Liver (tissue), 9 donors: ENCODE data around the gene SYNPR. TPM values are rescaled to one million over a fixed set of nuclear protein-coding genes. Genes with fewer than 3 reads are reported as not detected.

Experiments used
- DNase-seq: peaks from one replicate; pipeline ENCODE4 v3.0.0-alpha.2; 2017; ENCODE audit warnings: low spot score
- H3K27ac ChIP-seq, 2 donors: one replicate each; pipeline ENCODE4 v1.7.0; 2013; ENCODE audit warnings: inconsistent platforms in 2 of 2, low read length in 2 of 2, control low read depth in 1 of 2, low read depth in 1 of 2, mild to moderate bottlenecking in 1 of 2
- H3K27me3 ChIP-seq, 4 donors: one replicate each; pipeline versions ENCODE4 v1.6.1 to v1.7.0; 2013; ENCODE audit warnings: low read length in 3 of 4, inconsistent platforms in 1 of 4, mild to moderate bottlenecking in 1 of 4, moderate library complexity in 1 of 4; ENCODE audit not compliant: control insufficient read depth in 4 of 4, insufficient read depth in 4 of 4
- H3K36me3 ChIP-seq, 4 donors: one replicate each; pipeline versions ENCODE4 v1.6.1 to v1.7.0; 2013; ENCODE audit warnings: low read length in 3 of 4, mild to moderate bottlenecking in 3 of 4, low read depth in 1 of 4, moderate library complexity in 1 of 4; ENCODE audit not compliant: control insufficient read depth in 4 of 4, insufficient read depth in 3 of 4
- H3K4me1 ChIP-seq, 4 donors: one replicate each; pipeline versions ENCODE4 v1.6.1 to v1.7.0; 2013; ENCODE audit warnings: low read length in 3 of 4, mild to moderate bottlenecking in 3 of 4, moderate library complexity in 1 of 4; ENCODE audit not compliant: control insufficient read depth in 4 of 4, insufficient read depth in 4 of 4
- H3K4me3 ChIP-seq, 3 donors: one replicate each; pipeline versions ENCODE4 v1.6.1 to v1.7.0; 2013; ENCODE audit warnings: low read length in 3 of 3, control low read depth in 1 of 3, low read depth in 1 of 3, mild to moderate bottlenecking in 1 of 3
- H3K9ac ChIP-seq, 2 donors: one replicate each; pipeline ENCODE4 v1.7.0; 2013; ENCODE audit warnings: low read length in 2 of 2, mild to moderate bottlenecking in 2 of 2, moderate library complexity in 2 of 2, control low read depth in 1 of 2, low read depth in 1 of 2
- H3K9me3 ChIP-seq, 4 donors: one replicate each; pipeline versions ENCODE4 v1.6.1 to v1.7.0; 2013; ENCODE audit warnings: low read length in 3 of 4; ENCODE audit not compliant: control insufficient read depth in 4 of 4
- EGR1 ChIP-seq, 2 donors: IDR thresholded peaks; 2 replicates each; pipeline ENCODE4 v1.6.1; 2016 to 2018; ENCODE audit warnings: antibody characterized with exemption in 2 of 2, low read depth in 2 of 2
- FOXA1 ChIP-seq: IDR thresholded peaks from 2 replicates; pipeline ENCODE4 v1.6.1; 2016; ENCODE audit warnings: antibody characterized with exemption
- FOXA2 ChIP-seq: IDR thresholded peaks from 2 replicates; pipeline ENCODE4 v1.6.1; 2016; ENCODE audit warnings: antibody characterized with exemption
- GABPA ChIP-seq, 2 donors: IDR thresholded peaks in 1 of 2; conservative IDR thresholded peaks in 1 of 2; 2 replicates each; pipeline ENCODE4 v1.6.1; 2016; ENCODE audit warnings: antibody characterized with exemption in 2 of 2, mild to moderate bottlenecking in 1 of 2, moderate library complexity in 1 of 2
- HNF4A ChIP-seq, 2 donors: conservative IDR thresholded peaks; 2 replicates each; pipeline ENCODE4 v1.6.1; 2016; ENCODE audit warnings: antibody characterized with exemption in 2 of 2, mild to moderate bottlenecking in 2 of 2
- HNF4G ChIP-seq: IDR thresholded peaks from 2 replicates; pipeline ENCODE4 v1.6.1; 2016; ENCODE audit warnings: antibody characterized with exemption
- JUND ChIP-seq, 2 donors: IDR thresholded peaks; 2 replicates each; pipeline ENCODE4 v1.6.1; 2016; ENCODE audit warnings: antibody characterized with exemption in 2 of 2
- NR2F2 ChIP-seq: IDR thresholded peaks from 2 replicates; pipeline ENCODE4 v1.6.1; 2016; ENCODE audit warnings: antibody characterized with exemption
- RAD21 ChIP-seq, 2 donors: IDR thresholded peaks; 2 replicates each; pipeline ENCODE4 v1.6.1; 2016; ENCODE audit warnings: antibody characterized with exemption in 2 of 2, mild to moderate bottlenecking in 2 of 2
- RXRA ChIP-seq, 2 donors: IDR thresholded peaks; 2 replicates each; pipeline ENCODE4 v1.6.1; 2017 to 2018; ENCODE audit warnings: antibody characterized with exemption in 2 of 2, mild to moderate bottlenecking in 1 of 2
- SP1 ChIP-seq: IDR thresholded peaks from 2 replicates; pipeline ENCODE4 v1.6.1; 2018; ENCODE audit warnings: antibody characterized with exemption, mild to moderate bottlenecking
- TAF1 ChIP-seq: conservative IDR thresholded peaks from 2 replicates; pipeline ENCODE4 v1.6.1; 2016; ENCODE audit warnings: antibody characterized with exemption, mild to moderate bottlenecking
- YY1 ChIP-seq: IDR thresholded peaks from 2 replicates; pipeline ENCODE4 v1.6.1; 2016; ENCODE audit warnings: antibody characterized with exemption, mild to moderate bottlenecking
- WGBS: extraction: QIAGEN DNeasy Blood & Tissue Kit; methylation state at CpG from one replicate; pipeline ENCODE4 v1.1.7; 2013; 5-methylcytosine and 5-hydroxymethylcytosine counted together
- polyA plus RNA-seq, 2 donors: library from polyadenylated mRNA; stranded (reverse) in 1 of 2; unstranded in 1 of 2; fragments of 200-250 nt in 1 of 2; fragments of >200 nt in 1 of 2; fragmentation: Nextera tagmentation in 1 of 2; extraction: Ambion mirVana in 1 of 2; gene quantifications; one replicate each; pipeline versions ENCODE4 v1.2.1 to v1.2.3, GENCODE V29; 2013 to 2015
- total RNA-seq, 2 donors: library from RNA; depleted of rRNA; stranded (reverse); fragments of >200 nt; gene quantifications; one replicate each; pipeline ENCODE4 v1.2.3, GENCODE V29; 2014
- TF ChIP-seq, protein P1 (sequence below): IDR thresholded peaks from 2 replicates; pipeline ENCODE4 v1.6.1; 2016; ENCODE audit warnings: antibody characterized with exemption
- TF ChIP-seq, protein P2 (sequence below): IDR thresholded peaks from 2 replicates; pipeline ENCODE4 v1.6.1; 2016; ENCODE audit warnings: antibody characterized with exemption
- TF ChIP-seq, protein P3 (sequence below): IDR thresholded peaks from 2 replicates; pipeline ENCODE4 v1.6.1; 2016; ENCODE audit warnings: antibody characterized with exemption, mild to moderate bottlenecking
- TF ChIP-seq, protein P4 (sequence below): fragments of 150-350 bp; IDR thresholded peaks from 2 replicates; pipeline ENCODE4 v1.5.1; 2017; ENCODE audit warnings: improper control_type of control experiment, low read depth, low read length; ENCODE audit not compliant: missing input control
- TF ChIP-seq, protein P5 (sequence below): IDR thresholded peaks from 2 replicates; pipeline ENCODE4 v1.6.1; 2016; ENCODE audit warnings: antibody characterized with exemption
- donor health status: healthy.
- donor health status: healthy.
- donor health status: healthy.
- donor health status: healthy.
- donor health status: healthy.

Gene SYNPR
- total and polyA plus RNA-seq, 4 donors = not detected

DNA sequence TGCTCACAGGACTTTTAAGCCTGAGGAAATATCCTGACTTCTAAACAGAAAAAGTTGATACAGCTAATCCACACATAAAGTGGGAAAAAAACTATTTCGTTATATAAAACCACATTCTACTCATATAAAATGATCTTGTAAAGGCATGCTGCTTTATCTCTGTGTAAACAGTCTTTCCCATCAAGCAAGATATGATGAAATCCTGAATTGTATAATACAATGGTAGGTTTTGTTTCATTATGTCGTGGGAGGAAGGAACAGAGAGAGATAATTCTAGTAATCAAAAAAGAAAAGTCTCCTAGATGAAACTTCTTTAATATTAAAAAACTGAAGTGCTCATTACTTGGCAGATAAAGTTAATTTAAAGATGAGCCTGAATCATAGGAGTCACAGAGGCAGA lies 281.8 kb downstream of the SYNPR start:
- no peak overlapping the region for H3K9ac ChIP-seq
- no peaks in the 10 kb centered on the region for H3K36me3 ChIP-seq
- H3K4me1 ChIP-seq = no peaks in the 10 kb centered on the region
- no peak overlapping the region for H3K4me3 ChIP-seq
- peaks cover 0 to 3% (median 0%) of the 10 kb centered on the region in 4 donors for H3K27me3 ChIP-seq
- 46% methylated on average over 2 of the region's 2 CpGs for WGBS
- no peaks in the 10 kb centered on the region for H3K9me3 ChIP-seq
- no peak for TF ChIP-seq FOXA1
- no peak for TF ChIP-seq NR2F2
- no peak for TF ChIP-seq YY1
- no peak for TF ChIP-seq HNF4A (conservative IDR thresholded peaks at IDR 0.05)
- TF ChIP-seq, protein P1, sequence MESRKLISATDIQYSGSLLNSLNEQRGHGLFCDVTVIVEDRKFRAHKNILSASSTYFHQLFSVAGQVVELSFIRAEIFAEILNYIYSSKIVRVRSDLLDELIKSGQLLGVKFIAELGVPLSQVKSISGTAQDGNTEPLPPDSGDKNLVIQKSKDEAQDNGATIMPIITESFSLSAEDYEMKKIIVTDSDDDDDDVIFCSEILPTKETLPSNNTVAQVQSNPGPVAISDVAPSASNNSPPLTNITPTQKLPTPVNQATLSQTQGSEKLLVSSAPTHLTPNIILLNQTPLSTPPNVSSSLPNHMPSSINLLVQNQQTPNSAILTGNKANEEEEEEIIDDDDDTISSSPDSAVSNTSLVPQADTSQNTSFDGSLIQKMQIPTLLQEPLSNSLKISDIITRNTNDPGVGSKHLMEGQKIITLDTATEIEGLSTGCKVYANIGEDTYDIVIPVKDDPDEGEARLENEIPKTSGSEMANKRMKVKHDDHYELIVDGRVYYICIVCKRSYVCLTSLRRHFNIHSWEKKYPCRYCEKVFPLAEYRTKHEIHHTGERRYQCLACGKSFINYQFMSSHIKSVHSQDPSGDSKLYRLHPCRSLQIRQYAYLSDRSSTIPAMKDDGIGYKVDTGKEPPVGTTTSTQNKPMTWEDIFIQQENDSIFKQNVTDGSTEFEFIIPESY = no peak
- TF ChIP-seq RAD21 (IDR thresholded peaks at IDR 0.05) = no peak
- TF ChIP-seq, protein P2, sequence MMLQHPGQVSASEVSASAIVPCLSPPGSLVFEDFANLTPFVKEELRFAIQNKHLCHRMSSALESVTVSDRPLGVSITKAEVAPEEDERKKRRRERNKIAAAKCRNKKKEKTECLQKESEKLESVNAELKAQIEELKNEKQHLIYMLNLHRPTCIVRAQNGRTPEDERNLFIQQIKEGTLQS = no peak
- TF ChIP-seq TAF1 = no peak
- TF ChIP-seq RXRA (IDR thresholded peaks at IDR 0.05) = no peak
- TF ChIP-seq HNF4G = no peak
- TF ChIP-seq, protein P3, sequence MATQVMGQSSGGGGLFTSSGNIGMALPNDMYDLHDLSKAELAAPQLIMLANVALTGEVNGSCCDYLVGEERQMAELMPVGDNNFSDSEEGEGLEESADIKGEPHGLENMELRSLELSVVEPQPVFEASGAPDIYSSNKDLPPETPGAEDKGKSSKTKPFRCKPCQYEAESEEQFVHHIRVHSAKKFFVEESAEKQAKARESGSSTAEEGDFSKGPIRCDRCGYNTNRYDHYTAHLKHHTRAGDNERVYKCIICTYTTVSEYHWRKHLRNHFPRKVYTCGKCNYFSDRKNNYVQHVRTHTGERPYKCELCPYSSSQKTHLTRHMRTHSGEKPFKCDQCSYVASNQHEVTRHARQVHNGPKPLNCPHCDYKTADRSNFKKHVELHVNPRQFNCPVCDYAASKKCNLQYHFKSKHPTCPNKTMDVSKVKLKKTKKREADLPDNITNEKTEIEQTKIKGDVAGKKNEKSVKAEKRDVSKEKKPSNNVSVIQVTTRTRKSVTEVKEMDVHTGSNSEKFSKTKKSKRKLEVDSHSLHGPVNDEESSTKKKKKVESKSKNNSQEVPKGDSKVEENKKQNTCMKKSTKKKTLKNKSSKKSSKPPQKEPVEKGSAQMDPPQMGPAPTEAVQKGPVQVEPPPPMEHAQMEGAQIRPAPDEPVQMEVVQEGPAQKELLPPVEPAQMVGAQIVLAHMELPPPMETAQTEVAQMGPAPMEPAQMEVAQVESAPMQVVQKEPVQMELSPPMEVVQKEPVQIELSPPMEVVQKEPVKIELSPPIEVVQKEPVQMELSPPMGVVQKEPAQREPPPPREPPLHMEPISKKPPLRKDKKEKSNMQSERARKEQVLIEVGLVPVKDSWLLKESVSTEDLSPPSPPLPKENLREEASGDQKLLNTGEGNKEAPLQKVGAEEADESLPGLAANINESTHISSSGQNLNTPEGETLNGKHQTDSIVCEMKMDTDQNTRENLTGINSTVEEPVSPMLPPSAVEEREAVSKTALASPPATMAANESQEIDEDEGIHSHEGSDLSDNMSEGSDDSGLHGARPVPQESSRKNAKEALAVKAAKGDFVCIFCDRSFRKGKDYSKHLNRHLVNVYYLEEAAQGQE = no peak
- TF ChIP-seq GABPA (IDR thresholded peaks at IDR 0.05 in 1 of 2, conservative IDR thresholded peaks at IDR 0.05 in 1 of 2) = no peak
- TF ChIP-seq JUND (IDR thresholded peaks at IDR 0.05) = no peak
- no peak for TF ChIP-seq FOXA2
- no peak for TF ChIP-seq SP1
- TF ChIP-seq EGR1 (IDR thresholded peaks at IDR 0.05; ENCODE audit: low read depth in 2 of 2) = no peak
- TF ChIP-seq, protein P4, sequence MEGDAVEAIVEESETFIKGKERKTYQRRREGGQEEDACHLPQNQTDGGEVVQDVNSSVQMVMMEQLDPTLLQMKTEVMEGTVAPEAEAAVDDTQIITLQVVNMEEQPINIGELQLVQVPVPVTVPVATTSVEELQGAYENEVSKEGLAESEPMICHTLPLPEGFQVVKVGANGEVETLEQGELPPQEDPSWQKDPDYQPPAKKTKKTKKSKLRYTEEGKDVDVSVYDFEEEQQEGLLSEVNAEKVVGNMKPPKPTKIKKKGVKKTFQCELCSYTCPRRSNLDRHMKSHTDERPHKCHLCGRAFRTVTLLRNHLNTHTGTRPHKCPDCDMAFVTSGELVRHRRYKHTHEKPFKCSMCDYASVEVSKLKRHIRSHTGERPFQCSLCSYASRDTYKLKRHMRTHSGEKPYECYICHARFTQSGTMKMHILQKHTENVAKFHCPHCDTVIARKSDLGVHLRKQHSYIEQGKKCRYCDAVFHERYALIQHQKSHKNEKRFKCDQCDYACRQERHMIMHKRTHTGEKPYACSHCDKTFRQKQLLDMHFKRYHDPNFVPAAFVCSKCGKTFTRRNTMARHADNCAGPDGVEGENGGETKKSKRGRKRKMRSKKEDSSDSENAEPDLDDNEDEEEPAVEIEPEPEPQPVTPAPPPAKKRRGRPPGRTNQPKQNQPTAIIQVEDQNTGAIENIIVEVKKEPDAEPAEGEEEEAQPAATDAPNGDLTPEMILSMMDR = no peak
- TF ChIP-seq, protein P5, sequence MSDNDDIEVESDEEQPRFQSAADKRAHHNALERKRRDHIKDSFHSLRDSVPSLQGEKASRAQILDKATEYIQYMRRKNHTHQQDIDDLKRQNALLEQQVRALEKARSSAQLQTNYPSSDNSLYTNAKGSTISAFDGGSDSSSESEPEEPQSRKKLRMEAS = no peak
- no peak for DNase-seq
- H3K27ac ChIP-seq = no peak overlapping the region
